ENCODE results near the gene TGFB2. TPM values are rescaled to one million over a fixed set of nuclear protein-coding genes. Genes with fewer than 3 reads are reported as not detected.

Gene TGFB2
- total RNA-seq, 1 experiment from 2014 or later = 18.7 TPM

DNA sequence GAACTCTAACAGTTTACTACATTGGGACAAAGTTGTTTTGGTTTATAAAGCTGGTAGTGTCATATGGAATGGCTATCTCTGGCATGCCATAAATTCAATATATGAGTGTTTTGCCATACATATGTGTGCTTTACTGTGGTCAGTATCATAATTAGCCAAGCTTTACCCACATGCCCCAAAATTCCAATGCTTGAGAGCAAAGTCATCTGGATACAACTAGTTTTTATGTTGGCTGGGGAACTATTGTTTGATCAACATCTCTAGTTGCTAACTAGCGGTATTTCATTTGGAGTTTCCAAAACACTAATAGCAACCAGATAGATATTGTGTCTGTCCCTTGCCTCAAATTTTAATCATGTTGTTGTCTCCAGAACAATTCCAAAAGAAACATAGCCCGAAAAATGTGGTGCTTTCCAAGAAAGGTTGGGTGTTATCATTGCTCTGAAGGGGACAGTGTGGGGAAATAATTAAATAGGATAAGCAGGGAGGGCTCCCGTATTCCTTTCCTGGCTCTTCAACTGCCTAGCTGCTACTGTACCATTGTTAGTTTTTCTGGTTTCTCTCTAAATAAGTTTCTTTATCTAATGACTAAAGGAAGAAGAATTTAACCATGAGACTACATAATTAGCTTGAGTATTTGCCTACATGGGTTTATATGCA, 136.1 kb downstream of the TGFB2 start:
- DNase-seq (ENCODE audit: low read depth) = peak; percentile 61

DNA sequence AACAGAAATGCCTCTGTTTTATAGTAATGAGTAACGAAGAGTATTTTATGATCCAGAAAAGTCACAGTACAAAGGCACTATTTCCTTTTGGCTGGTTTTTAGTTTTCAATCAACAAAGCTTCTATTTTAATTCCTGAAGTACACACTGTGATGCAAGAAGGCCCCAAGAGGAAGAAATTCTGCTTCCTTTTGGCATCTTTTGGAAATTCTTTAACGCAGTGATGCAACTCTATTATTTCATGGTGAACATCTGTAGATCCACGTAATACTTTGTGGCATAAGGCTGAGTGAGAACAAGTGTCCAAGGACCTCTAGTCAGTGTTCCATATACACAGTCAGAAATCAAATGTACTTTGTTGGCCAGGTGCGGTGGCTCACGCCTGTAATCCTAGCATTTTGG, 137.5 kb downstream of the TGFB2 start:
- DNase-seq (ENCODE audit: low read depth) = no peak

- DNase-seq (ENCODE audit: low read depth) = no peak
These were observed 140.2 kb downstream of the TGFB2 start for GRCh38 chr1:218485241-218485928.

DNA sequence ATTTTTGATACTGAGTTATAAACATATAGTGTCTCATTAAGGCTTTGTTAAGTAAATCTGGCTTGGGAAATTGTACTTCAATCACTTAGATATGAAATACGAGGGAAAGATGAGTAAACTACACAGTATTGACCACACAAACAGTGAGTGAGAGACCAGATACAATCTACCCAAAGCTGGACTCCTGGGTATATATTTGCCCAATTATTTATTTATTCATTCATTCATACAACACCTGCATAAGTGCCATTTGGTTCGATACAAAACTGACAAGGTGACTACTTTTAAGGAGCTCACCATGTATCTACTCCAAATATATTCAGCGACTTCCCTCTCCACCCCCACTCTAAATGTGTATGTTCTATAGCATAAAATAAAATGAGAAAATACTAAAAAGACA, 143.4 kb downstream of the TGFB2 start:
- DNase-seq (ENCODE audit: low read depth) = no peak

DNA sequence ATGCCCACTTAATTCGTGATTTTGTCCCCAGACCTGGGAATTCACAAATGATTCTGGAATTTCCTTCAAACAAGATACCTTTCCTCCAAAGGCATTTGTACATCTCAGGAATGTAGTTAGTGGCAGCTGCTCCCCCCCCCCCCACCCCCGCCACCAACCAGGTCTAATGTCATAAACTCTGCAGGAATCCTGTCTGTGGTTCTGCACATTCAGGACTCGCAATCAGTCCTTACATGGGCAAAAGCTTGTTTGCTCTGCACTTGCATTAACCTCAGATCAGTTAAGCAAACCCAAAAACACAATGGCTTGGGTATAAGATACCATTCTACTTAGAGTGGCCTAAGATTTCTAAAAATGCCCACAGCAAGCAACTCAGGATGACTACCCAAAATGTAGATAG, 143.8 kb downstream of the TGFB2 start:
- DNase-seq (ENCODE audit: low read depth) = peak; percentile 85

DNA sequence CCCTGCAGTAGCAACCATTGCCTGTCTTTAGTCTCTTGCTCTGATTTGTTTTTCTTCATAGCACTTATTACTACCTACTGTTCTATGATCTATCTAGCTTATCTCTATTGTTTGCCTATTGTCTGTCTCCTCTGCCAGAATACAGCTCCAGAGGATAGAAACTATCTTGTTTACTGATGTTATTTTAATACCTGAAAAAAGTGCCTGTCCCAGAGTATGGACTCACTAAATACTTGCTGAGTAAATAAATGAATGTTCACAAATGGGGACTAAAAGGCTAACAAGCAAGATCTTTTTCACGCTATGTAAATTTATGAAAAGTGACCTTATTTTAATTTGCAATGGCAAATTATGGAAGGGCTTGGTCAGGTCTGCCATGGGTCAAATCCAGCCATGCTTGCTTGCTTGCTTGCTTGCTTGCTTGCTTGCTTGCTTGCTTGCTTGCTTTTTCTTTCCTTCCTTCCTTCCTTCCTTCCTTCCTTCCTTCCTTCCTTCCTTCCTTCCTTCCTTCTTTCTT, 145.3 kb downstream of the TGFB2 start:
- DNase-seq (ENCODE audit: low read depth) = no peak

GRCh38 chr1:218492874-218493273, 147.7 kb downstream of the TGFB2 start:
- DNase-seq (ENCODE audit: low read depth) = peak; percentile 63

DNA sequence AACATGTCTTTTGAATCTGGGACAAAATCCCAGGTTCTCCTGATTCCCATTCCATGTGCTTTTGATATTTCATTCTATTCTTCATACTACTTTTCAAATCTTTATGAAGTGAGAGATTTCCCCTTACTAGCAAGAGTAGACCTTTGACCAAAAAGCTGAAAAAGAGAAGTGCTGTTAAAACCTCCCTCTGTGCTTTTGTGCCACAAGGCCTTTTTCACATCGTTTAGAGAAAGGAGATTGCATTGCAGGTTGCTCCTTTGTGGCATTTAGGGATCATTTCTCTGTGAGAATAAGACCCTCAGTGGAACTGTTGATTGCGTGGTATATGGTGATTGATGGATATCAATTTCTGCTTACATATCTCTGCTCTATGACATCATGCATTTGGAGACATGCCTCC, 148.8 kb downstream of the TGFB2 start:
- DNase-seq (ENCODE audit: low read depth) = no peak

Other genes with a start within 250 kb of the TGFB2 start
- 5.3 and 6.2 TPM in 2 replicates for gene RRP15, start 60.0 kb upstream of the TGFB2 start, total RNA-seq (2014; rRNA removed; shearing (Covaris generic))

Measured in RPMI7951 (cell line).